HG03103 (cell line): ENCODE measurements around the gene BATF3.

Experiments
- ATAC-seq: cut with Tn5 transposase; IDR thresholded peaks from one replicate; pipeline ENCODE4 v1.9.1; 2021; ENCODE audit warnings: low read depth; ENCODE audit not compliant: unreplicated experiment

The BATF3 gene

DNA sequence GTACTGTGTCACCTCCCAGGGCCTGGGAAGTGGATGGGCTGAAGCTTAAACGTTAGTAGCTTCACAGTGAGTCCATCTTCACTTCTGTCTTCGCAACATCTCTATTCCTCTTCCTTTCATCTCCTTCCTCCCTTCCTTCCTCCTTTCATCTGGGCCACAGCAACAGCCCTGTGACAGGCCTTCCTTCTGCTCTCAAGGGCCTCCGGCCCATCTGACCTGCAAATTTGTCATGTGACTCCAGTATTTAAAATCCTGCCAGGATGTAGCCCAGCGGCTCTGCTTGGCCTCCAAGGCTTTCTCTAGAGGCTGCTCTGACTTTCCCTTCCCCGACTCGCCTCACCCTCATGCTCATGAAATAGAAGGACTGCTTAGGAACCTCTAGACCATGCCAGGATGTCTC lies 10.9 kb upstream of the BATF3 start:
- ATAC-seq, result no peak

DNA sequence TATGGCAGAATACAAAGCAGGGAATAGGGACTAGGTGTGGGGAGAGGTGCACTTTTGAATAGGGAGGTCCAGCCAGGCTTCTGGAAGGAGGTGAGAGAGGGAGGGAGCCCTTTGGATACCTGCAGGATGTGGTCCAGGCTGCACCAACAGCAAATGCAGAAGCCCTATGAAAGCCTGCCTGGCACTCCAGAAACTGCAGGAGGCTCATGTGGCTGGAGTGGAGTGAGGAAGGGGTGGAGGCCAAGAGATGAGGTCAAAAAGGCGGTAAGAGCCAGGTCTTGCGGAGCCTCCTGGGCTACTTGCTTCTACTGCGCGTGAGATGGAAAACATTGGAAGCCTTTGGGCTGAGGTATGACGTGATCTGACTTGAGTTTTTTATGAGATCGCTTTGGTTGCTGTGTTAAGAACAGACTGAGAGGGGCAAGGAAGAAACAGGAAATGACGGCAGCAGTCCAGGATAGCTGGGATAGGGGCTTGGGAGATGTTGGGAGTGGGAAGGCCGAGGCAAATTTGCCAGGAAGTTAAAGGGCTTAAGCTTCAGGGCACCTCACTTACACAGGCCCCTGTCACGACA lies 4.4 kb upstream of the BATF3 start:
- ATAC-seq, result no peak

DNA sequence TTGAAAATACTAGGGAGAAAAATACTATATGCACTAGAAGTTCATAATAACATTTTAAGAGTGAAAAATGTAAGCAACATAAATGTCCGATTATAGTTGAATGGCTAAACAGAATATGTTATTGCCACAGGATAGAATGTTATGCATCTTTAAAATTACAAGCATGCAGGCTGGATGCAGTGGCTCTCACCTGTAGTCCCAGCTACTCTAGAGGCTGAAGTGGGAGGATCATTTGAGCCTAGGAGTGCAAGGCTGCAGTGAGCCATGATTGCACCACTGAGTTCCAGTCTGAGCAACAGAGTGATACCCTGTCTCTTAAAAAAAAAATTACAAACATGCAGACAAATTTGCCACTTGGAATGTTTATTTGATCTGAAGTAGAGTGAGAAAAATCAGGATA lies 3.0 kb upstream of the BATF3 start:
- ATAC-seq, result no peak

DNA sequence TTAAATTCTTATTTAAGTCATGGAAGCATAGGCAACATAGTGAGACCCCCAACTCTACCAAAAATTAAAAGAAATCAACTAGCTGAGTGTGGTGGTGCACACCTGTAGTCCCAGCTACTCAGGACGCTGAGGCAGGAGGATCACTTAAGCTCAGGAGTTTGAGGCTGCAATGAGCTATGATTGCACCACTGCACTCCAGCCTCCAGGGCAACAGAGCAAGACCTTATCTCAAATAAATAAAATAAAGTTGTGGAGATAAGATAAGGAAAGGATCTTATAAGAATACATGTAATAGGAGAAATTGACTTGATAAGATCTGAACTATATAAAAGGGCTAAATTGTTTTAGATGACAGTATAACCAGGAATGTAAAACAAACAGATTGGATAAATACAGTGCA lies 2.3 kb upstream of the BATF3 start:
- no peak for ATAC-seq

DNA sequence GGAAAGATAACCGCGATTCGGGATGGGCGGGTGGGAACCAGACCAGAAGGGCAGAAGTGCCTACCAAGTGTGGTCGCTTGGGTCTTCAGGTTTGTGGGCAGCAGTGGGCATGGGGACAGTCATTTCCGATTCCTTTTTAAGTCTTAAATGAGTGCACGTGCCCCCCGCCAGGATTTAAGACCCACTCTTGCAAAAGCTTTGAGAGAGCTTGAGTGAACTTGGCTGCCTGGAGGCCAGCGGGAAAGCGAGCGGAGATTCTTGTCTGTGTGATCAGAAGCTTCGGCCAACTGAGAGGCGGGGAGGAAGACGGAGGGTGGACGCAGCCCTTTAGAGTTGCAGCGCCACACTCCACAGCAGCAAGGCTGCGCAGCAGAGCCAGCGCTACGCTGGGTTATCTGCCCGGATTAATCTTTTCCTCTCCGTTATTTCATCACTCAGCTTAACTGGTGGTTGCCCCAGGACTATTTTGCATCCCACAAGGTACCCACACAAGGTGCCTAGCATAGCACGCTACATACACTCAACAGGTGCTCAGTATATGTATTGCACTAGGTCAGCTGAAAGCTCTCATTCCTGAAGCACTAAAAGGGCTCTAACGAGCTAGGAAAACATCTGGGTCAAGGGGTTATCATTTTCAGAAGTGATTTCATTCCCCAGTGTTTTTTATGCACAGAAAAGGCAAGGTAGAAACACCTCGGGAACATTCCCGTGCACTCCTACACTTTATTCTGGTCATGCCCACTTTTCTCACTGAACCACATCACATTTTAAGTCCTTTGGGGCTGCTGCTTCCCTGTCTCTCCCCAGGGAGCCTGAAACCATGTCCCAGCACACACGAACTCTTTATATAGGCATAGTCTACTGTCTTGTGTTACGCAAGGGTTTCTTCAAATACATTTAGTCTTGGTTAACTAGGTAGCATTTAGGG lies 1.5 kb upstream of the BATF3 start:
- ATAC-seq, result no peak

DNA sequence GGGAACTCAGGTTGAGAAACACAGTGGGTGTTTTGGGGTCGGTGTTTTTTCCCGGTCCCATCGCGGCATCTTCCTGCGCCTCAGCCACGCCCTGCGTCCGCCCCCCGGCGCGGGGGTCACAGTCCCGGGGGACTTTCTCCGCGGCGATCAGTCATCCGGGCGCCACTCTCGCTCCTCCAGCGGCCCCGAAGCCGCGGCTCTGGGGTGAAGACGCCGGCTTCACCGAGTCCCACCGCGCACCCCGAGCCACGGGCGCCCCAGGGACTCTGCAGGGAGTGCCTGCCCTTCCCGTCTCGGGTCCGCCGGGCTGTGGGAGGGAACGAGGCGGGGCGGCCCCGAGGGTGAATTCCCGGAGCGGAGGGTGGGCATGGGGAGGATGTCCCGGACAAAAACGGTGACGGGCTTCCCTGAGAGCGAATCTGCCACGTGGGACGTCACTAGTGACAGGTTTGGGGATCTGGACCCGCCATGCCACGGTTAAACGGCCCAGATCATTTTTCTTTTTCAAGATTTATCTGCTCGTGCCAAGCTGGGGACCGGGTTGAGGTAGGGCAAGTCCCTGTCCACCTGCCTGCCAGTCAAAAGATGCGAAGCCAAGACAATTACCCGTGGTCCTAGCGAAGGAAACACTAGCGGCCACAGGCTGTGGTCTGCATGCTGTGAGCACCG lies 717 bp upstream of the BATF3 start:
- ATAC-seq, result no peak

DNA sequence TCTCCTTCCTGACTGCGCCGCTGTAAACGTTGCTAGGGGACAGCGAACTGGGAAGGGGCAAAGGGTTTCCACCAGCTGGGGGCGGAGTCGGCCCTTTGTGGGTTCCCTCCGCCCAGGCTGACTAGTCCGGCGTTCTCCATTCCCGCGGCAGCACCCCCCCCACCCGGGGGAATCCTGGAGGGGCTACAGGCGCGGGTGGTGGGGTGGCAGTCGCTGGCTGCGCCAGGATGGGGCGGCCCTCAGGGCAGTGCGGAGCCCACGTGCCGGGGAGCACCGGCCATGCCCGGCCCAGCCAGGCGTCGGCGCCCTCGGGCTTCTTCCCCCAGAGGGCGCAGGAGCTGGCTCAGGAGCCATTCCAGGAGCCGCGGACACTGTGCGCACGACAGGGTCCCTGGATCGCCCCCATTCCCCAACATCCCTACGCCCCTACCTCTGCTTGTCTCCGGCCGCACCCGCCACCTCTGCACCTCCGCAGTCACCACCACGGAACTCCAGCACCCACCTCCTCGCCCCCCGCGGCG lies 476 bp downstream of the BATF3 start:
- peak; percentile 47 for ATAC-seq

DNA sequence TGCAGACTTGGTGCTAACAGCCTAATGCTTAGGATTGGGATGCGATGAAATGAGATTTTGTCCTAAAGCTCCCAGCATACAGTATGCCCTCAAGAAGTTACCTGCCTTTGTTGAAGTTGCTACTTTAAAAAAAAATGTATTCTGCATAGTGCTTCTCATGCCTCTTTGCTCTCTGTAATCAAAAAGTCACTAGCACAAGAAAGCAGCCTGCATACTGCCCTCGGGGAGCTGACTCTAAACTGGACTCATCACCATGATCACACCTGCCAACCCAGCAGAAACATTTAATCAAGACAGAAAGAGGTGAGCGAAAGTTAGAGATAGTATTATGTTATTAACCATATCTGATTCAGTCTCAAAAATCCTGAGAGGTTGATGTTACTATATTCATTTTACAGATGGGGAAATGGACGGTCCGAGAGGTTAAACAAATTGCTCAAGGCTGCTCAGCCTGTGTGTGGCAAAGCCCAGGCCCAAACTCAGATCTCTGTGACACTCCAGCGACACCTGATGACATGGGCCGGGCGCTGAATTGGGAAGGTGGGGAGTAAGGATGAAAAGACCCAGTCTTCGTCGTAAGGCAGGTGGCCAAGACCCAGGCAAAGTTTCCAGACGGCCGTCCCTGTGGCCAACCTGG lies 1.1 kb downstream of the BATF3 start:
- no peak for ATAC-seq

DNA sequence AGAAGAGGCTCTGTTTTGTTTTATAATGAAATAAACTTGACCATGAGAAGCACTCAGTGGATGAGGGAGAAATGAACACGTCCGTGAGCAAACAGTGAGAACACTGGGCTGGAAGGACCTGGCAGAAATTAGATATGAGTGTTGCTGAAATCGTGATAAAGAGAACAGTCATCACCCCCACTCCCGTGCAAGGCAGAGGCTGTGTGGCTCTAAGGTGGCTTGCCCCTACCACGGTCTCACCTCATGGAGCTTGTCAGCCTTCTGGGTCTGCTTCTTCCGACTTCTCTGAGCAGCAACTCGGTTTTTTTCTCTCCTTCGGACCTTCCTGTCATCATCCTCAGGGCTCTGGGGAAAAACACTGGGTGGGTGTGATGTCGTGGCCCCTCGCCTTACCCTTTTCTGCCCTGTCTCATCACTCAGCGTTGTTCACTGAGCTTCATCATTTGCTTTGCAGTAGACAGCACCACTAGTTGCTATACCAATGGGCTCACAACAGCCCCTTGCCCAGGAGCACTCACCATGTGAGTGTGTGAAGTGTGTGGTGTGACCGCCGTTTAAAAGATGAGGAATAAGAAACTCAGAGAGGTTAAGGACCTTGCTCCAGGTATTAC lies 2.8 kb downstream of the BATF3 start:
- no peak for ATAC-seq

DNA sequence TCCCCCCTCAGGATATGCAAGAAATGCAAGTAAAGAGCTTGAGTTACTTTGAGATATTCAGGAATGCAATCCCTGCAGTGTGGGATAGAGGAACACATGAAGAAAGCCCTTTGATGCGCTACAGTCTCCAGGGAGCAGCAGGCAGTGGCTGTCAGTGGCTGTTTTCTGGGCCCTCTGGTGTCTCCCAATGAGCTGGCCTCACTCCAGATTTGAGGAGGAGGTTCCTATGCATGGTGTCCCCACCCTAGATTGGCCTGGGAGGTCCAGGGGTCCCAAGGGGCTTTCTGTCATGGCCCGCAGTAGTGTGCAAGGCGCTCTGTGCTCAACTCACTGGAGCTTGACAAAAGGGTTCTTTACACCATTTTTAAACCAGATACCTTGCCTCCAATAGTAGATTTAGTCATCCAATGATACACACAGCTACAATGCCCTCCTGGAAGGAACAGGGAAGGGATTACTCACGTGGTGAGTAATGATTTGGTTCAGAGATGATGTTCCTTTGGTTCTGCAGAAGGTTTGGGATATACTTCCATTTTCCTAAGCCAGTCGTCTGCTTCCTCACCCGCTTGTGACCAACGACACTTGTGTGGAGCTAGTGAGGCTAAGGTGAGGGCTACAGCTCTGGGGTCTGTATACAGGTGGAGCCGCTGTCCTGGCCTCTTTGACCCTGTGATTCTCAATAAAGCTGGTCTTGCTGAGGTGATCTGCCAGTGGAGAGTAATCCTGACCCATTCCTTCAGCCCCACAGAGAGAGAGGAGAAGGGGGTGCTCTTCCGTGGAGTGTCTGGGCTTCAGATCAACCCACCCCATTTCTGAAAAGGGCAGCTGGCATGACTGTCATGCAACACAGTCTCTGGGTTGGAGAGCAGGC lies 6.6 kb downstream of the BATF3 start:
- ATAC-seq, result no peak

DNA sequence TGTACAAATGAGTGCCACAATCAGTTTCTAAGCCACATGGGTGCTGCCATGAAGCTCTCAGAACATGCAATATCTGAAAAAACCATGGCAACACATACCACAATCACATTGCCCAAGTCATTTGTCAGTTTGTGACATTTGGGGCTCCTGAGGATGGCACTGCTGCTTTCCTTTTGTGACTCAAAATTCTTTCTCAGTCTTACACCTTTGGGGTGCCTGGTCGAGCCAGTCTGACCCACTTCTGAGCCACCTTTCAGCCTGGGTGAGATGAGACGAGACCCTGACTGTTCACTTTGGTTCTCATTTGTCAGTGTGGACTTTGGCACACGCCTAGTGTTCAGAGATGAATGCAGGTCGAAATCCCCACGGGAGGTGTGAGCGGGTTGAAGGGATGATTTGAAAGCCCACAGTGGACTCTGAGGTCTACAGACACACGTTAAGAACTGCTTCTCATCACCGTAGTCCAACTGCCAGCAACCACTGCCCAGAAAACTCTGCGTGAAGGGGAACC lies 8.0 kb downstream of the BATF3 start:
- ATAC-seq, result no peak

DNA sequence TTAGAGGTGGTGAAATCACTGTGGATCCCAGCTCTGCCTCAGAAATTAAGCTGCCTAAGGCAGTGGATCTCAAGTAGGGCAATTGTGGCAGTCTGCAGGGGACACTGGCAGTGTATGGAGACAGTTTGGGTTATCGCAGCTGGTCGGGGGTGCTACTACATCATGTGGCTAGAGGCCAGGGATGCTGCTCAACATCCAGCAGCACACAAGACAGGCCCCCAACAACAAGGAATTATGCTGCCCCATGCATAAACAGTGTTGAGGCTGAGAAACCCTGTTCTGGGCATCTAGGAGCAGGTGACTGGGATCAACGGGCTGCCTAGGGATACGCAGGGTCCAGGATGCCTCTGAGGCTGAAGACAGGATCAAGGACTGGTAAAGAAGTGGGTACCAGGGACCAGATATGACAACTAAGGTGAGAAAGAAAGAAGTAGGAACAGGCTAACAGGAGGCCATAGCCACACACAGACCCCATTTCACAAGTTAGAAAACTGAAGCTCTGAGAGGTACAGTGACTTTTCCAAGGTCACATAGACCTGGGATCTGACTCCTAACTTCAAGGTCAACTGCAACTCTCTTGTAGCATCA lies 8.7 kb downstream of the BATF3 start:
- ATAC-seq, result no peak

DNA sequence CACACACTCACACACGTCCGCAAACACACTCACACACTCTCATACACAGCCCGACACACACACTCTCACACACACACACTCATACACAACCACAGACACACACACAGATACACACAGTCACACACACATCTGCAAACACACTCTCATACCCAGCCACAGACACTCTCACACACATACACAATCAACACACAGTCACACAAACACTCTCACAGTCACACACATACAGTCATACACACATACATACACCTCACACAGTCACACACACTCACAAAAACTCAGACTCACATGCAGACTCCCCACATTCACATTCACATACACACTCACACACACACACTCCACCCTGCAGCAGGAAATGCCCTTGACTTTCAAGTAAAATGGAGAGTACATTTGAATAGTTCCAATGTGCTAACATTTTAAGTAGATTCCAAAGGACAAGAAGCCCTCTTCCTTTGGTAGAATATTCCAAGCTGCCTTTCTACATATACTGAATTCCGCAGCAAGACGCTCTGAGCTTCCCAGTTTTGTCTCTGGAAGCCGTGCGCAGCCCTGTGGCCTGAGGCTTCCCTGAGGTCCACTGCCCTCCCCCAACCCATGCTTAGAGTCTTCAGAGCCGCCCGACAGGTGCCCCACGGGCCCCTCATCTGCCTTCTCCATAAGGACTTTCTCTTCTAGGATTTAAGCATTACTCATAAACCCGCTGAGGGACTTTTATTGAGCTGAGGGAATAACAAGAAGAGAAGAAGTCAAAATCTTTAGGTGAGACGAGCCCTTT lies 9.7 kb downstream of the BATF3 start:
- ATAC-seq, result no peak

DNA sequence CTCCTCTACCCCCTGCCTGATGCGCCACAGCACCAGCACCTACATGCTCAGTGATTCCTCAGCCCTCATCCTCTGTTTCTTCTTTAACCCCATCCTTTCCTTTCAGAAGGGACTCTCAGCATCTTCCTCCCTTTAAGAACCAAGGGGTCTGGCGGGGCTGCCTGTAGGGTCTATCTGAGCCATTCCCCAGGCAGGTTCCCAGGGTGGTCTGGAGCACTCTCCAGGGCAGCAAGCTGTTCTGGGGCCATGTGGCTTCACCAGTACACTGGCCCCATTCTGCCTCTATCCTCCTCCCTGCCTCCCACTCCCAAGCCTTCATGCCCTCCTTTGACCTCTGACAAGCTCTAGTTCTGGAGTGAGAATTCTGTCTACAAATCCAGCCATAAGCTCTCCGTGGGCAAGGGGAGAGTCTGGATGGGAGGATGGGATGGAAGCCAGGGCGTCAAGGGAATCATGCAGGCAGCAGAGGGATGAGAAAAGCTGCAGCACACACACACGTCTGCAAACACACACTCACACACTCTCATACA lies 10.4 kb downstream of the BATF3 start:
- ATAC-seq, result no peak

DNA sequence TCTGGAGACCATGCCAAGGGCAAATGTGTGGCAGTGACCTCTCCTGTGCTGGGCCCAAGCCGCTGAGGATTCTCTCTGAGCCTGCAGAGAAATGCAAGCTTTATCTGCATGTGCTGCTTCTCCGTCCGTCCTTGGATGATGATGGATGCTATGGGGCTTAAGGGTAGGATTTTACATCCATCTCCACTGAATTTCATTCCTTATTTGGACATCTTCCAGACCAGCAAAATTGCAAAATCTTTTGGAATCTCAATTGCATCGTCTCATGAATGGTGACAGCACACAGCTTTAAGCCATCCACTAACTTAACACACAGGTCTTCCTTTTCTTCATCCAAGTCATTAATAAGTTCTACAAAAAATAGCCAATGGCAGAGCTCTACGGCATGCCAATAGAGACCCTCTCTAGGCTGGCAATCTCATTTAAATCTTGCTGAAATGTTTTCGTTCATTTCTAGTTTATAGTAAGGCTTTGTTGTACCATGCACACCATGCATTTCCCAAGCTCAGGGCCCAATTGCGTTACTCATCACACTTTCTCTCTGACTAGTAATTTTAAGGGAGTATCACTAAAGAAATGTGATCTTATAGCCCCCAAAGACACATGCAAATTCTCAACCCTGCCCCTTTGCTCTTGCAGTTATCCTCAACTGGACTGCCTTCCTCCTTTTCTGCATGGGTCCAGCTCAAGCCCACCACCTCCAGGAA lies 11.1 kb downstream of the BATF3 start:
- ATAC-seq, result no peak

DNA sequence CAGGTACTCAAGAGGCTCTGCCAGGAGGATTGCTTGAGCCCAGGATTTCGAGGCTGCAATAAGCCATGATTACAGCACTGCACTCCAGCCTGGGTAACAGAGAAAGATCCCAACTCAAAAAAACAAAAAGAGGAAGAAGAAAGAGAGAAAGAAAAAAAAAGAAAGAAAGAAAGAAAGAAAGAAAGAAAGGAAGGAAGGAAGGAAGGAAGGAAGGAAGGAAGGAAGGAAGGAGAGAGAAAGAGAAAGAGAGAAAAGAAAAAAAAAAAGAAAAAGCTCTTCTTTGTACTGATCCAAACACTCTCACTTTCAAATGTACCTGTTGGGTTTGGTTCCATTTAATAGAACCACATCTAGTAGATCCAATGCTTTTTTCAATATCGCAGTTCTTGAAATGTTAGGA lies 11.8 kb downstream of the BATF3 start:
- ATAC-seq, result no peak

DNA sequence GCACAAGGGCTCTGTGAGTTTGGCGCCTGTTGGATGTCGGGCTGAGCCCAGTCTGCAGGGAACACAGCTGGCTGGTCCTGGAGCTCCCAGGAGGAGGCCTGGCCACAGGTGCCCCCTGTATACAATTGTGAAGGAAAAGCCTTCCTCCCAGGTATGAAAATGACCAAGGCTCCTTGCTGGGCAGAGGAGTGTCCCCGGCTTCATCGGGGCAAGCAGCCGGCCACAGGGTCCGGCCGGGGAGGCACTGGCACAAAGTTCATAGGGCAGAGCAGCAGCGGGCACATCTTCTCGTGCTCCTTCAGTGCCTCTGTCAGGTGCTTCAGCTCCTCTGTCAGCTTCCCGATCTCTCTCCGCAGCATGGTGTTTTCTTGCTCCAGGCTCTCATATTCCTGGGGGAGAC lies 13.0 kb downstream of the BATF3 start:
- no peak for ATAC-seq
